Measurements from ENCODE around the gene REXO5.
"Not testable (repeated sequence)": the region's sequence is repeated elsewhere in the genome, so short reads cannot be mapped to it uniquely, and the experiment has no call there.

REXO5 gene

GRCh38 chr16:20801278-20801677 lies 5.0 kb upstream of the REXO5 start:
- DNase-seq = no peak

DNA sequence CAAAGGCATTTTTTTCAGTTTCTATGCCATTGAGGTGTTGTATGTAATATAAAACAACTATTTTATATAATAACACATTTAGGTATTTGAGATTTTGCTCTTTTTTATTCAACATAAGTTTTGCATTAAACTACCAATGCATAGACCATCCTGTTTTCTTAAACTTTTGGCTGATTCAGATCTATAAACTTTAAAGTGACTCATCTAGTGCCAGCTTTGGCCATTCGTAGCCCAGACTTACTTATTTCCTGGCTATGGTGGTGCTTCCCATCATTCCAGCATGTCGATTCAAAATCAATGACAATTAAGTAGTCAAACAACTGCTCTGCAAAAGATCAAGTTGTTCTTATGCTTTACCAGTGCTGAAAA lies 3.2 kb upstream of the REXO5 start:
- no peak for DNase-seq

DNA sequence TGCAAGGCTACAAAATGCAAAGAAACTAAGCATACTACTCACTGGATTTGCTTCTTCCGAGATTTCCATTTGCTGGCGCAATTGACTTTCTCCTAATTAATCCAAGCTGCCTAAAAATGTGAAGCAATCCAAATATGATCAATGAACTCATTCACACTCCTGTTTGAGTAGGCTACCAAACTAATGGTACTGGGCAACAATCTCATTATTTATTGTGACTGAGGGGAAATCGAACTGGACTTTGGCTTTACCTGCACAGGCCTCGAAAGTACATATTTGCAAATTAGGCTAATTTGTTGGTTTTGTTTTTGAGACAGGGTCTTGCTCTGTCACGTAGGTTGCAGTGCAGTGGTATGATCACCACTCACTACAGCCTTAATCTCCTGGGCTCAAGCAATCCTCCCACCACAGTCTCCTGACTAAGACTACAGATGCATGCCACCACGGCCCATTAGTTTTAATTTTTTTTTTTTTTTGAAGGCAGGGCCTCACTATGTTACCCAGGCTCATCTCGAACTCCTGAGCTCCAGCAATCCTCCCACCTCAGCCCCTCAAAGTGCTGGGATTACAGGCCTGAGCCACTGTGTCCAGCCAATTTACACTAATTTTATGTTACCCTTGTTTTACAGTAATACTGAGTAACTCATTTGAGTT lies 2.6 kb upstream of the REXO5 start:
- DNase-seq = no peak

DNA sequence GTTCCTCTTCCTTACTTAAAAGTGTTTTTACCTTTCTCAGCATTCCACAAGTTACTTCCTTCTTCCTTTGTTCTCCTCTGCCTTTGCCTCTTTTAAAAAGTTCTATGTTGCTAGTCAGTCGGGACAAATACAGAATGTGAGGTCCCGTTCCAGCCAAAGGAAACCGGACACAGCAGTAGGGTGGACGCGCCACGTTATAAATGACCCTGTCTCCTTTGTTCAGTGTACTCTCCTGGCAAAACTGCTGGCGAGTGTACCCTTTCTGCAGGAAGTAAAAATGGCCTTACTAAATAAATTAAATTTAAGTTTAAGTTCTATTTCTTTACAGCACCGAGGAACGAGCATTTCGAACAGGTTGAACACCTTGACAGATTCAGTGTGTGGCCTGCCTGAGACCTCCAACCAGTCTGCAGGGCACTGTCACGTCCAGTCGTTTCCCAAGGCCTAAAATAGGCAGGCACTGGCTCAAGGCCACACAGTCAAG lies 601 bp upstream of the REXO5 start:
- DNase-seq = not testable (repeated sequence)

GRCh38 chr16:20807862-20808261 lies 1.5 kb downstream of the REXO5 start:
- DNase-seq = no peak

DNA sequence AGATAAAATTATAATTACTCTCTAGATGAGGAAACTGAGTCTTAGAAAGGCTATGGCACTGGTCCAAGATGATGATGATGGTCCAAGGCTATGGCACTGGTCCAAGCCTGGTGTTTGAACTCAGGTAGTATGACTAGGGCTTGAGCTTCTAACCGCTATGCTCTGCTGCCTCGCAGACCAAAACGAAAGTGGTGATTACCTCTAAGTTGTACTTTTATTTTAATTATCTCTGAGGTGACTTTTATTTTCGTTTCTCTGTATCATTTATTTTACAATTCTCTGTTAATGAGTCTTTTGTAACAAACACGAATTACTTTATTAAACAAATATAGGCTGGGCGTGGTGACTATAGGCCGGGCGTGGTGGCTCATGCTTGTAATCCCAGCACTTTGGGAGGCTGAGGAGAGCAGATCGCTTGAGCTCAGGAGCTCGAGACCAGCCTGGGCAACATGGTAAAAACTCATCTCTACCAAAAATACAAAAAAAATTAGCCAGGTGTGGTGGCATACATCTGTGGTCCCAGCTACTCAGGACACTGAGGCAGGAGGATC lies 5.6 kb downstream of the REXO5 start:
- DNase-seq = no peak

DNA sequence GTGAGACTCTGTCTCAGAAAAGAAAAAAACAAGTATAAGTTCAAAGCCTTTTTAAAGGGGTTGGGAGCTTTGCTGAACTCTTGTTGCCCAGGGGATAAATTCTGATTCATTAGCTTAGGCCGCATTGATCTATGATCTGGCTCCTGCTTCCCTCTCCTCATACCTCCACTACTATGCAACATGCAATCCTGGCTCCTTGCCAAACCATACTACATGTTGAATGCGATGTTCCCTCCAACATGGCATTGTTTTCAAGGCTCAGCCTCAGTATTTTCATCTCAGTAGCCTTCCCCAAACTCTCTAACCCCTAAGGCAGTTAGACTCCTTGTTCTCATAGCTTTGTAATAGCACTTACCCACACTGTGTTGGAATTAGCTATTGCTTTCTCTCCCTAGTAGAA lies 6.2 kb downstream of the REXO5 start:
- no peak for DNase-seq

GRCh38 chr16:20814784-20815183 lies 8.5 kb downstream of the REXO5 start:
- DNase-seq = no peak

GRCh38 chr16:20818929-20819585 lies 12.7 kb downstream of the REXO5 start:
- DNase-seq = no peak

GRCh38 chr16:20821682-20822081 lies 15.4 kb downstream of the REXO5 start:
- DNase-seq = no peak

GRCh38 chr16:20822521-20823325 lies 16.4 kb downstream of the REXO5 start:
- no peak for DNase-seq

- DNase-seq = no peak
Observed at GRCh38 chr16:20826039-20826566, 19.8 kb downstream of the REXO5 start.

DNA sequence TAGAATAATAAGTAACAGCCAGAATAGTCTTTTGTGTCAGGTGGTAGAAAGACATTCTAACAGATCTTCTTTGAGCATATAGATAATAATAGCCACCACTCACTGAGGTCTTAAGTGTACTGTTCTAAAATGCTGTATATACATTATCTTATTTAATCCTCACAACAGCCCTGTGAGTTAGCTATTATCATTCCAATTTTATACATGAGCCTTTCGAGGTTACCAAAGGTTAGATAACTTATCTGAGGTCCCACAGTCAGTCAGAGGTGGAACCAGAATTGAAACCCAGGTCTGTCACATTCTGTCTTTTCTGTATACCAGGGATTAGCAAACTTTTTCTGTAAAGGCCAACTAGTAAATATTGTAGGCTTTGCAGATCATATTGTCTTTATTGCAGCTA lies 23.2 kb downstream of the REXO5 start:
- DNase-seq = no peak

DNA sequence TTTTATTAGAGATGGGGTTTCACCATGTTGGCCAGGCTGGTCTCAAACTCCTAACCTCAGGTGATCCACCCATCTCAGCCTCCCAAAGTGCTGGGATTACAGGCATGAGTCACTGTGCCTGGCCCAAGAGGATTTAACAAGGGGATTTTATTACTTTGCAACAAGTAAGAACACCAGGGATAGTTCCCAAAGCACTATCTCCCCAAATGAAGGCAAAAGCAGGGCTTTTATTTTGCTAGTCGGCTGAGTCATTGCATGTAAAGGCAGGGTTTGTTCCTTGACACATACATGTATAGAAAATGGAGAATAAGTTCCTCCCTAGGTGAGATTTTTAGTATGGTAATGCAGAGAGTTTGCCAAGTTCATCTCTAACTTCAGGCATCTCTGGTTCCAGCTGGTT lies 24.0 kb downstream of the REXO5 start:
- no peak for DNase-seq

DNA sequence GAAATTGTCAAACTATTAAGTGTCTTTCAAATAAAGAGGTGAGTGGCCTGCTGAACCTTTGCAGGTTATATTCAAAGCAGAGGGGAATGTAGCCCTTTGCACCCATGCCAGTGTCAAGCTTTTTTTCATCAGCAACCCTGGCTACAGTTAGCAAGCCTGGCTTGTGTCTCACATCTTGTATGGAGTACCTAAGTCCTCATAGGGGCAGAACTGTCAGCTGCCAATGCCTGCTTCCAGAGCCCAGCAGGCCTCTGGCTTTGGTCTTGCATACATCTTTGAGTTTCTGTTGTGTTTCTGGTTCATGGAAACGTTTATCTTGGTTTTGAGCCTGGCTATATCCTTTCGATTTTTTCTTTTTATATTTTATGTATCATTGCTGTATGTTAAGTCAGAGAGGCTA lies 26.8 kb downstream of the REXO5 start:
- DNase-seq = no peak

DNA sequence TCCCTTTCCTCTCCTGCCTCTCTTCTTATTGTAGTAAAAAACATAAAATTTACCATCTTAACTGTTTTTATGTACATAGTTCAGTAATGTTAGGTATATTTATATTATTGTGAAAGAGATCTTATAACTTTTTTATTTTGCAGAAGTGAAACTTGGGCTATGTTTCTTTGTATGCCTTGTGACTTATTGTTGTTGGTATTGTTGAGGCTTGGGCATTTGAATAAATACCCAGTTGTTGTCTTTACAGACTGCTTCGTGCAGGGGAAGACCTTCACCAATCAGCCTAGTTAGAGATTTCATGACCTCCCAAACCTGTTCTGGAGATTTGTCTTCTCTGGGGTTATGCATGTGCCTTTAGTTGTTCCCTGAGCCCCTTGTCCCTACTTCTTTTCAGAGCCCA lies 31.9 kb downstream of the REXO5 start:
- DNase-seq = no peak

GRCh38 chr16:20839504-20839903 lies 33.2 kb downstream of the REXO5 start:
- DNase-seq = no peak

GRCh38 chr16:20844054-20844453 lies 37.7 kb downstream of the REXO5 start:
- DNase-seq = no peak

- DNase-seq = no peak
Observed at GRCh38 chr16:20844588-20844987, 38.3 kb downstream of the REXO5 start.

GRCh38 chr16:20846030-20846429 lies 39.7 kb downstream of the REXO5 start:
- DNase-seq = no peak

- DNase-seq = no peak
Observed at GRCh38 chr16:20846551-20846950, 40.2 kb downstream of the REXO5 start.

GRCh38 chr16:20847550-20847949 lies 41.2 kb downstream of the REXO5 start:
- no peak for DNase-seq
